GM19452 (cell line): ENCODE data around the gene RNLS.
"Not testable (repeated sequence)": the region's sequence is repeated elsewhere in the genome, so short reads cannot be mapped to it uniquely, and the experiment has no call there.

Experiments
- ATAC-seq: cut with Tn5 transposase; IDR thresholded peaks from one replicate; pipeline ENCODE4 v1.9.1; 2021; ENCODE audit not compliant: unreplicated experiment

RNLS gene

DNA sequence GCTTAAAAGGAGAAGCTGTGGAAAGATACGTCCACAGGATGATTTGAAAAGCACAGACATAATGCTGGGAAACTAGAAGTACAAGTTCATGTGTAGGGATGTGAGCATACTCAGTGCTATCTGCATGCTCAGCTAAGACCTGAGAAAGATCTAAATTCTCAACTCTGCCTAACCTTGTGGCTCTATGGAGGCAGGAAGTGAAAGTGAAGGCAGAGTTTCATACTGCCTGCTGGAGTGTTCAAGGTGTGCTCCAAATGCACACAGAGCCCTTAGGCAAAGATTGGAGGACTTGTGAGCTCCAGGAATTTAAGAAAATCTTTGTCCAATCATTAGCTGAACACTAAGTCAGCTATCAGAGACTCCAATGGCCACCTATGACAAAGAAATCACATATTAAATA, 190.9 kb downstream of the RNLS start:
- ATAC-seq: peak; percentile 88

DNA sequence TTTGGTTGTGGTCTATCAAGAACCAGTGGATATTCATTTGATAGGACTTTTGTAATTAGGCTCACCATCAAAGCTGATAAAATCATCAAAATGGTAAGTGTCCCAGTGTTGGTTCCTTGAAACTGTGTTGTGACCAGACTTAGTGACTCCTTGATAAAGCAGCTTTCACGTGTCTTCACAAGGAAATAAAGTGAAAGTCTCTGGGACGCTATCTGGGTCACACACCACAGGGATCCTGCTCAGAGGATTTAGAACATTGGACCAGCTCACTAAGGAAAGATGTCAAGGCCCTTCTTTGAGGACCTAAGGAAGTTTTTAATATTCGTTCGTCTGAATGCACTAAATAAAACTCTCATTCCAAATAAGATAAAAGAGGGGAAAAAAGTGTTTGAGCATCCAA, 193.1 kb downstream of the RNLS start:
- ATAC-seq: no peak

DNA sequence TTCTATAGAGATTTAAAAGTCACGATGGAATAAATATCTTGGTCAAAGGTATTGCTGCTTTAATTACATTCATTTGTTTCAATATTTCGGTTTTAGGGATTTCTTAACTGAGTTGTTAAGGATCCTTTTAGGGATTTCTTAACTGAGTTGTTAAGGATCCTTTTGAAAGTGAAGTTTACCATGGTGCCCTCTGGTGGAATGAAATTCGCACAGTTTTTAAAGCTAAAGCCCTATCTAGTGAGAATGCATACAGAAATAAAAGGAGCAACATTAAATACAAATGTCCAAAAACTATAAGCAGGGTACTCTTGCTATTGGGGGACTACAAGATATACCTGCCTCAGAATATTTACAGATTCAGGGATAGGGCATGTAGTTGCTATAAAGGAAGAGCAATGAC, 193.7 kb downstream of the RNLS start:
- no peak for ATAC-seq

DNA sequence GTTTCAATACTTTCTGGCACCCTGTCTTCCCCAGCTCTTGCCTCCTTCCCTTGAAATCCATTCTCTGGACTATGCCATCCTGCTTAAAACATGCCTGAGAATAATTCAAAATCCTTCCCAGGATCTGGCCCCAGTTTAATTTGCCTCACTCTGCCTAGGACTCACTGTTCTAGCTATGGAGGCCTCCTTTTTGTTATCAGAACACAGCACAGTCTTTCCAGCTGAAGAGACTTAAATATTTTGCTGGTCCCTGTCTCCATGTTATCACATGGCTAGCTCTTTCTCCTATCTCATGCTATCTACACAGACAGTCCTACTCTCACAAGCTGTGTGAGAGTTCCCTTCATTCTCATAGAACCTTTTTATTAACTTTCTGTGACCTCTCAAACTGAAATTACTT, 194.8 kb downstream of the RNLS start:
- ATAC-seq: no peak

- no peak for ATAC-seq
Observed at GRCh38 chr10:88386821-88387773, 196.0 kb downstream of the RNLS start.

DNA sequence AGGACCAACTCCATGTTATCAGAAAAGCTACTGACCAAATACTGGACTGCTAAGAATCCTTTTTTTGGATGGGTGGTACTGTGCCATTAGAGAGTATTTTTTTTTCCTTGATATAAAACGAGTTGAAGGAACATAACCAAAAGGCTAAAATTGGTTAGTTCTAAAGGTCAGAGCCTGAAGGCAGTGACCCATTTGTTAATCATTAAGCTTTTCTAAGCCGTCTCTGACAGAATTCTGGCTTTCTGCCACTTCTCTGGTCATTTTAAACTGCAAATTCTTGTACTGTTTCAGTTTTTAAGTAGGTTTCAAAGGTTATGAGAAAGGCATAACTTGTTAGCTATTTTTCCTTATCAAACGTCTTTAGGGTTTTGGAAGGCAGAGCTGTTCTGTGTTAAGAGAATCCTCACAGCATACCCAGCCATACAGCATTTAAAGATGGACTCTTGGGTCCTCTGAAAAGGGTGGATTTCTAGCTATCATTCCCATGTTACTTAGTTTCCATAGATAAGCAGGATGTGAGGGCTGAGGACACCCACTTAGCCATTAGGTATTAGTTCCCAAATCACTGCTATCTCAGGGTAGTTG, 196.8 kb downstream of the RNLS start:
- peak; percentile 49 for ATAC-seq

DNA sequence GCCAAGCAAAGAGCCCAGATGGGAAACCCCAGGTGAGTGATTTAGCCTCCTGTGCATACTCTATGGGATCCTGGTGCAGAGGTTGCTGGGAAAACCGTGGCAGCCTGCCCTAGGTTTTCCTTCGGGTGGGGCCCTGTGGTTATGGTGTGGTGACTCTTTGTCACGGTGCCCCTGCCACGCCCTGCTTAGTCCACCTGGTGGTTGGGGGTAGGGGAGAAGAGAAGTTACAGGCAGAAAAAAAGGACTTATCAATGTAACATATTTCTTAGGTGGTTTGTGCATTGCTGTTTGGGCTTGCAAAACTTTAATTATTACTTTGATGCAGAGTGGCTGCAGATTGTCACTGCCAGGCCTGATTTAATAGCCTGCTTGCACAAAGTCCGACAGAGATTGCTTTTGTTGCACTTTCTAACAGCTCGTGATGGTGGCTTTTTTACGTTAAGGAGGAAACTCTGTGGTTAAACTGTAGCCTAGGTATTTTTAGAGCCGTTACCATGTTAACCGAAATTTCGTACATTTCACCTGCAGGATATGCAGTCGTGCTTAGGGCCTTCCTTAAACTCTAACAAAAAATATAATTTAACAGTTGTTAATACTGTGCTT, 197.4 kb downstream of the RNLS start:
- ATAC-seq: peak; percentile 75

GRCh38 chr10:88383276-88383675, 199.8 kb downstream of the RNLS start:
- ATAC-seq: no peak

- no peak for ATAC-seq
Observed at GRCh38 chr10:88382699-88383098, 200.4 kb downstream of the RNLS start.

DNA sequence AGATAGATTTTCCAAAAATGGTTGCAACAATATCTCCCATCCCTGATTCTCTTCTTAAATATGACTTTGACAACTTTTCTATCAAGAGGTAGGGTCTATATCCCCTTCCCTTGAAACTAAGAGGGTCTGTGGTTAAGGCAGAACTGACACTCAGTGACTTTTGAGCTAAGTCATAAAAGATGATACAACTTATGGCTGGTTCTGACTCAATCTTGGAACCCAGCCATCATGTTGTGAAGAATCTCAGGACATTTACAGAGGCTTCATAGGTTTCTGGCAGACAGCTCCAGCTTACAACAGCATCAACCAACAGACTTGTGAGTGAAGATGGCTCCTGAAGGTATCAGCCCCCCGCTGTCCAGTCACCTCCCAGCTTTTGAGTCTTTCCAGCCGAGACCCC, 203.5 kb downstream of the RNLS start:
- no peak for ATAC-seq

DNA sequence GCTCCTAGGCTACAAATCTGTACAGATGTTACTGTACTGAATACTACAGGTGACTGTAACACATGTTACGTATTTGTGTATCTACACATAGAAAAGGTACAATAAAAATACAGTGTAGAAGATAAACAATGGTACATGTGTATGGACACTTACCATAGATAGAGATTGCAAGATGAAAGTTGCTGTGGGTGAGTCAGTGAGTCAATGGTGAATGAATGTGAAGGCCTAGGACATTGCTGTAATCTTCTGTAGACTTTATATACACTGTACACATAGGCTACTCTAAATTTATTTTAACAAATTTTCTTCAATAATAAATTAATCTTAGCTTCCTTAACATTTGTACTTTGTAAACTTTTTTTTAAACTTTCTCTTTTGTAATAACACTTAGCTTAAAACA, 205.6 kb downstream of the RNLS start:
- no peak for ATAC-seq

- ATAC-seq: no peak
Observed at GRCh38 chr10:88374392-88375175, 208.5 kb downstream of the RNLS start.

GRCh38 chr10:88372881-88373592, 210.1 kb downstream of the RNLS start:
- no peak for ATAC-seq

GRCh38 chr10:88372051-88372715, 210.9 kb downstream of the RNLS start:
- no peak for ATAC-seq

- ATAC-seq: no peak
Observed at GRCh38 chr10:88370713-88371112, 212.4 kb downstream of the RNLS start.

GRCh38 chr10:88366772-88367171, 216.3 kb downstream of the RNLS start:
- ATAC-seq: no peak

DNA sequence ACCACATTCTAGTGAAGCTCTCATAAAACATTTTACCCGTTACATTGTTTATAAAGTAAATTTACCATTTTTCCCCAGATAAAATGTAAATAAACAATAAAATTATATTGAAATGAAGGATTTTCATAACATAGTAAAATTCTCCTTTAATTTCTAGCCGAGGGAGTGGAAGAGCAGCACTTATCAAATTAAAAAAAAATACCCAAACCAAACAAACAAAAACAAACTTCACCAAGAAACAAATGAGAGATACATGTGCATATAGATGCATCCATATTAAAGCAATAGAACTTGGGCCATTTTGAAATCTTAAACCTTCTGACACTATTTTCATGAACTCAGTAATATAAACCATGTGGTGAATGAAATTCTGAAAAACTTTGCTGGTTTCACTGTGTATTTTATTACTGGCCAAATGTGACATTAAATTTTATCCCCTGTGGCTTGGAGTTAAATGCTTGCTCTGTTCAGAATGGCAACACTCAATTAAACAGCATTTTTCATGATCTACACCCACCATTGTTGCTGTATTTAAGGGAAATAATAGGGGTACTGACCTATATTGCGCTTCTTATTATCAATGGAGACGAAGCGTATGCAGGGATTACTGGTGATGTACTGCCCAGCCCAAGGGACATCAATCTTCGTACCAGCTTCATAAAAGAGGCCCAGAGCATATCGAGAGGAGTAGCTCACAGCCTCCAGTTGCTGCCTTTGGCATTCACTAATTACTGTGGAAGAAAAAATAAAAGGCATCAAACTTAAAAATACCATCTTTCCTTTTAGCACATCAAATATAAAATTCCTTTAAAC, 220.9 kb downstream of the RNLS start:
- no peak for ATAC-seq

- ATAC-seq: no peak
Observed at GRCh38 chr10:88361494-88361893, 221.6 kb downstream of the RNLS start.

- not testable (repeated sequence) for ATAC-seq
Observed at GRCh38 chr10:88355750-88356149, 227.4 kb downstream of the RNLS start.
